DMS114 treated with DMSO at 0.1 percent for 48 hours (cell line): ENCODE results near the gene TUBD1.

ENCODE experiments used
- DNase-seq: peaks from one replicate; lab custom pipeline; 2025; ENCODE audit not compliant: unreplicated experiment; lab: John Stamatoyannopoulos, UW

Gene TUBD1

DNA sequence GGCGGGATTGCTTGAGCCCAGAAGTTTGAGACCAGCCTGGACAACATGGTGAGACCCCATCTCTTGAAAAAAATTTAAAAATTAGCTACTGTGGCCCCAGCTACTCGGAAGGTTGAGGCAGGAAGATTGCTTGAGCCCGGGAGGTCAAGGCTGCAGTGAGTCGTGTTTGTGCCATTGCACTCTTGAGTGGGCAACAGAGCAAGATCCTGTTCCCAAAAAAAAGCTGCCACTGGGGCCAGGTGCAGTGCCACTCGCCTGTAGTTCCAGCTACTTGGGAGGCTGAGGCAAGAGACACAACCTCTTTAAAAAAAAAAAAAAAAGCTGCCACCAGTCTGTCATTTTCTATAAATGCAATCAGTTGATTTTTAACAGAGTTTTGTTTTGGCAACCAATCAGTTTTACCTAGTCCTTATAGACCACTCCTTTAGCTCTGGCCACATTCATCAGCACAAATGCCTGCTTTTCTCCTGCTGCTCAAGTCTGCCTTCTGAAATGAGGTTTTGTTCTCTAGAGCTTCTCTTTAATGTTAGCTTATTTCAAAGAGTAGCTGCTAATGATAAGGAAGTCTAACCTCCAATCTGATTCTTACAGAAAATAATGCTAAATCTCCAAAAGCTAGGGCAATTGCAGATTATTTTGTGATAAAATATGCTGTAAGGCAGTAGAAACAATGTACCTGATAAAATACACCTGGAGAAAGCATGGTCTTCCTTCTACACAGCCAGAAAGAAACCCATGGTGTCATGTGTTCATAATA lies 64.8 kb downstream of the TUBD1 start:
- no peak for DNase-seq

DNA sequence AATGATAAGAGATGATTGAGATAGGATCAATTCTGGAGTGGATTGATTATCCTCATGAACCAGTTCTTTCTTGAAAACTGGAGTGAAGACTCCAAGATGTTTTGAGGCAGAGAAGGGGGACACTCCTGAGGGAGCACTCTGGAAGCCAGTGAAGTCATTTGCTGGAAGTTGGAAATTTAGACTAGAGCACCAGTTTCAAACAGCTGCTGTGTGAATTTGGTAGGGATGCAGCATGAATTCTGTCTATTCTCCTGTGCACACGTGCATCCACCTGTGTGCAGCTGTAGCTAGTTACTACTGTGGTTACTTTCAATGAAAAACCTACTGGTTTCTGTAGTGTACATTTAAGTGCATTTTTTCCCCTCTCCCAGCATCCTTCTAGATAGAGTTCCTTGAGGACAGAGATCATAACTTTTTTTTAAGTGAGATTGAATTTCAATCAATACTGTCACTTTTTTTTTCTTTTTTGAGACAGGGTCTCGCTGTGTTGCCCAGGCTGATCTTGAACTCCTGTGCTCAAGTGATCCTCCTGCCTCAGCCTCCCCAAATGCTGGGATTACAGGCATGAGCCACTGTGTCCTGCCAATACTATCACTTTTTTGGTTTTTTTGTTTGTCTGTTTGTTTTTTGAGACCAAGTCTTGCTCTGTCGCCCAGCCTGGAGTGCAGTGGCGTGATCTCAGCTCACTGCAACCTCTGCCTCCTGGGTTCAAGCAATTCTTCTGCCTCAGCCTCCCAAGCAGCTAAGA lies 65.9 kb downstream of the TUBD1 start:
- no peak for DNase-seq

DNA sequence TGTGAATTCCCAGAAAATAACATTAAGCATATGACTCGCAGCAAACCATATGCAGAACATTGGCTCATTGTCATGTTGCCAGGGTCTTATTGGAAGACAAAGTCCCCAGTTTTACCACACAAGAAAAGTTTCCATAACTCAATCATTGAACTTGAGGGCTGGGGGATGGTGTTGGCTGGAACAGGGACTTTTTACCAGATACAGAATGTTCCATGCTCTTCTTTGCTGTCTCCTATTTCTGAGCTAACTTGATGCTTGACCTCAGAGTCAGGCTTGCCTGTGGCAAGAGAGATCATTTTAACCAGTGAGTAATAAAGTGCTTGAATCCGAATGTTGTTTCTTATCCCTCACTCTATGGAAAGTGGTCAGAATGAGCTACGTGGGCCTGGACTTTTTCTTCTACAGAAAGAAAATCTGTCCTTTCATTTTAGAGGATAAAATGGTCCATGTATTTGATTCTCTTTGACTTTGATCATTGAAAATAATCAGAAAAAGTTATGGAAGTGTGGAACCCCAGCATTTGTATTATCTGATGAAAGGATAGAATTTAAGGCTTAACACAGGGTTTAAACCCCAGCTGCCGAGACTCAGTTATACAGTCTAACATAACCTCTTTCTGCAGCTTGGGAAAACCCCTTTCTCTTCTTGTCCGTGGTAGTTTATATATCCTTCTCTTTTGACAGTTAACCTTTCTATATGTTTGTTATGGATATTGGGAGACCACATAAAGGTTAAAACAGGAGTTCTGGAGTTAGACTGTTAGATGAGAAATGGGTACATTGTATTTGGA lies 67.0 kb downstream of the TUBD1 start:
- DNase-seq, result no peak

DNA sequence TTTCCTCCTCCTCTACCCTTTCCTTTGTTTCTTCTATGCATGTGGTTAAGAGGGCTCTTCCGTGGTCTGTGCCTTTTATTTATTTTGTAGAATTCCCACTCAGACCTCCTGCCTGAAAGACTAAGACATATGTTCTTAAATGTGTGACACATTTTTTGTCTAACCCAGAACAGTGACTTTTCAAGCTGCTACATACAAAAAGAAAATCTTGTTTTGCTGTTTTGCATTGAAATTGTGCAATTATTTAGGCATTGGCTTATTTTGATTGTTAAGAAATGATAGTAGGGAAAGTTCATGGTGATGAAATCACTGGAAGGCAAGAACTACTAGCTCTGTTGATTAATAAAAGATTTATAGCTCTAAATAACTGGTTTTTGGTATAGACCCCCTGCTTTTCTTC lies 76.8 kb downstream of the TUBD1 start:
- DNase-seq, result no peak

DNA sequence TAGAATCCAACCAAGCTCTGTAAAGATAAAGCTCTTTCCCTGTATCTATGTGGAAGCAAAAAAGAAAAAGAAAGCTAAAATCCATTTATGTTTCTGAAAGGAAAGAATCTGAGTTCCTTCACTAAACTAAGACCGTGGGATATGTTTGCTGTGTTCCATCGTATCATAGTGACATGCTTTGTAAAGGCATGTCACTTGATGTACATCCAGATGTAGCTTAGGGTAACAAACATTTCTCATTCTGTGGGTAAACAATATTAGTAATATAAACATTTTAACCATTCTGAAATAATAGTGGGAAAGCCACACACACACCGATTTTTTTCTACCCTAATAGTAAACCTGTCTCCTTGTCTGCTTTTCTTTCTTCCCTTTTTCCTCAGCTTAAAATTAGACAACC lies 78.1 kb downstream of the TUBD1 start:
- DNase-seq, result no peak

DNA sequence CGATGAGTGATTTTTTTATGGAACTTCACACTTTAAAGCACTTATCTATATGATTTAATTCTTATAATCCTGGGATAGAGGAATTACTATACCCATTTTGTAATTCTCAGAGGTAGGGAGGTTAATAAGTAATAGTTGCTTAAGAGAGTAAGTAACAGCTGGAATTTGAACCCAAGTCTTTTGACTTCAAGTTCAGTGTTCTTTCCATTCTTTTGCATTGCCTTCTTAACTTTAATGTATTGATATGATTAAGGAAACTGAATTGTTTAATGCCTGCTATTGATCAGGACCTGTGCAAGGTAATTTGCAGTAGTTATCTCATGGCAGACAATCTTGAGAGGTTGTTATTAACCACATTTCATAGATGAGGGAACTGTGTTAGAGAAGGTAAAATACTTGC lies 78.5 kb downstream of the TUBD1 start:
- no peak for DNase-seq

DNA sequence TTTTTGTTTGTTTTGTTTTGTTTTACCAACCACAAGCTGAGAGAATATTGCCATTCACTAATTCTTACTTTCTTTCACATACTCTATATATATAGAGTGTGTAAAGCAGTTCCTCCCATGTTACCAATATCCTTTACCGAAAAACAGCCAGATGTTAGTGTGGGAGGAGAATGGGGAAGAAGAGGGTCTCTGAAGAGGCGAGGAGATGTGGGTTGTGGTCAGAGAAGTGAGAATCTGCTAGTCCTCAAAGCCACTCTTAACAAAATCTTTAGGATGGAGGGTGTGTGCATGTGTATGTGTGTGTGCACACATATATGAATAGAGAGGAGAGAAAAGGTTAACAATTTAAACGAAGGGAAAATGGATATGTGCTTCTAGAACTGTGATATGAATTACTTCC lies 80.6 kb downstream of the TUBD1 start:
- no peak for DNase-seq

DNA sequence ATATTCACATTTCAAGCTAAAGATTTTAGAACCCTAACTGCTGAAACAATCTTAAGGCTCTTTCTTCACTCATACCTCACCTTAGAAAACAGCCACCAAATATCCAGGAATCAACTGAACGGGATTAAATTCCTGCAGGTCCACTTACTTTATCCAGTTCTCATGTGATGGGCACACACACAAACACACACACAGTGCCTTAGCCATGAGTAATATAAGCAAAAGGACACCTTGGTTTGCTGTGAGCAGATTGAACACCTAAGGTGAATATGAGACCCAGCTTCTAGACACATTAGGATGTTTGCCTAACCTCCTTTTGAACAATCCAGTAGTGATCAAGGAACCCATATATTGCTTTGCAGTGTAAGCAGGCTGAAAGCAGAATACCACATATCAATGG lies 81.5 kb downstream of the TUBD1 start:
- no peak for DNase-seq

DNA sequence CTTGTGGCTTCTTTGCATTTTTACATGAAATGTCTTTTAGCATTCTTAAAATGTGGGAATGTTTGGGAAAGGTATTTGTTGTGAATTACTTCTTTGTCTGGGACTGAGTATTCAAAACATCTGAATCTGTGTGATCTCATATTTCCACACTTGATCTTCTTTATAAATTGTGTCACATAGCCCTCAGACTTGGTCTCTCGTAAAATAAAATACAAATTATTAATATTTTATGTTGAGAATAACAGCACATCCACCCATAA lies 81.9 kb downstream of the TUBD1 start:
- DNase-seq, result no peak
